Stimulated activated CD8-positive, alpha-beta memory T cell treated with anti-CD3 and anti-CD28 coated beads, Interleukin-12 subunit alpha, Interleukin-12 subunit beta, amount 100 ng/mL, for 1 hour (primary cell): Measurements from ENCODE around the gene SLC25A12.
A peak's percentile ranks its signal among the peaks of the same experiment; 100 is the strongest.
"Not testable (repeated sequence)": the region's sequence is repeated elsewhere in the genome, so short reads cannot be mapped to it uniquely, and the experiment has no call there.

Experiments used
- DNase-seq: peaks from one replicate; pipeline ENCODE4 v3.0.0-alpha.2; 2020; ENCODE audit warnings: low read depth

SLC25A12 gene

GRCh38 chr2:171893824-171894611 lies at the start of gene SLC25A12:
TSS of gene SLC25A12 (minus strand) at chr2:171894244. CDS start at chr2:171894214, 30 bp downstream.
- DNase-seq: peak; percentile 57

GRCh38 chr2:171941316-171941699 lies 47.3 kb upstream of the SLC25A12 start:
- DNase-seq: no peak

- DNase-seq: no peak
Observed at GRCh38 chr2:171939743-171940071, 45.7 kb upstream of the SLC25A12 start.

- DNase-seq: no peak
Observed at GRCh38 chr2:171939058-171939742, 45.2 kb upstream of the SLC25A12 start.

- DNase-seq: no peak
Observed at GRCh38 chr2:171930385-171930784, 36.3 kb upstream of the SLC25A12 start.

- no peak for DNase-seq
Observed at GRCh38 chr2:171924170-171924942, 30.3 kb upstream of the SLC25A12 start.

- no peak for DNase-seq
Observed at GRCh38 chr2:171923206-171923605, 29.2 kb upstream of the SLC25A12 start.

GRCh38 chr2:171922230-171923022 lies 28.4 kb upstream of the SLC25A12 start, which contains the start of gene HAT1:
TSS of gene HAT1 (plus strand) at chr2:171922461. CDS start at chr2:171922501, 40 bp downstream.
- peak; percentile 97 for DNase-seq

- DNase-seq: no peak
Observed at GRCh38 chr2:171921970-171922229, 27.9 kb upstream of the SLC25A12 start.

- DNase-seq: no peak
Observed at GRCh38 chr2:171919453-171919852, 25.4 kb upstream of the SLC25A12 start.

GRCh38 chr2:171913517-171913916 lies 19.5 kb upstream of the SLC25A12 start:
- DNase-seq: no peak

GRCh38 chr2:171910494-171910893 lies 16.4 kb upstream of the SLC25A12 start:
- DNase-seq: no peak

- no peak for DNase-seq
Observed at GRCh38 chr2:171909266-171909665, 15.2 kb upstream of the SLC25A12 start.

GRCh38 chr2:171908235-171908634 lies 14.2 kb upstream of the SLC25A12 start:
- DNase-seq: no peak

- DNase-seq: no peak
Observed at GRCh38 chr2:171902840-171903420, 8.9 kb upstream of the SLC25A12 start.

- not testable (repeated sequence) for DNase-seq
Observed at GRCh38 chr2:171899623-171900282, 5.7 kb upstream of the SLC25A12 start.

- DNase-seq: no peak
Observed at GRCh38 chr2:171895786-171896185, 1.7 kb upstream of the SLC25A12 start.

- DNase-seq: no peak
Observed at GRCh38 chr2:171894612-171894947, 536 bp upstream of the SLC25A12 start.

- DNase-seq: no peak
Observed at GRCh38 chr2:171893196-171893823, 734 bp downstream of the SLC25A12 start.

GRCh38 chr2:171889808-171890207 lies 4.2 kb downstream of the SLC25A12 start:
- DNase-seq: no peak

GRCh38 chr2:171889333-171889732 lies 4.7 kb downstream of the SLC25A12 start:
- no peak for DNase-seq
